Measurements from ENCODE around the gene IL17RA.

IL17RA gene

GRCh38 chr22:17130199-17130598, 45.4 kb downstream of the IL17RA start:
- H3K36me3 ChIP-seq (ENCODE audit: insufficient read depth, low read length) = peaks cover 3% of the 10 kb centered on the region; the same call in 1 of the 2 replicates
- H3K4me3 ChIP-seq (ENCODE audit: low read length, poor library complexity, severe bottlenecking) = no peak overlapping the region
- H3K4me1 ChIP-seq (ENCODE audit: insufficient read depth, low read length, poor library complexity, severe bottlenecking) = no peaks in the 10 kb centered on the region
- no peaks in the 10 kb centered on the region for H3K79me2 ChIP-seq (ENCODE audit: insufficient read depth, low read length)
- H3K9me3 ChIP-seq (ENCODE audit: insufficient read depth, low read depth, low read length) = no peaks in the 10 kb centered on the region
- no peak overlapping the region for H2AFZ ChIP-seq (ENCODE audit: low read length)
- no peaks in the 10 kb centered on the region for H3F3A ChIP-seq (ENCODE audit: low read depth)
- H3K4me2 ChIP-seq (ENCODE audit: low read depth, low read length, poor library complexity, severe bottlenecking) = no peak overlapping the region
- H4K20me1 ChIP-seq (ENCODE audit: insufficient read depth, low read length, poor library complexity, severe bottlenecking) = no peaks in the 10 kb centered on the region
- H3K9ac ChIP-seq (ENCODE audit: low read depth, low read length, poor library complexity, severe bottlenecking) = no peak overlapping the region
- TF ChIP-seq CTCF (conservative IDR thresholded peaks at IDR 0.05; ENCODE audit: low read length) = no peak
- no peak for TF ChIP-seq EZH2phosphoT487 (IDR thresholded peaks at IDR 0.05; ENCODE audit: borderline replicate concordance)
- no peaks in the 10 kb centered on the region for H3K9me2 ChIP-seq (replicated peaks; ENCODE audit: low read depth, low read length)
- H3K27me3 ChIP-seq (ENCODE audit: insufficient read depth, low read length, poor library complexity, severe bottlenecking) = no peaks in the 10 kb centered on the region

GRCh38 chr22:17131686-17132085, 46.9 kb downstream of the IL17RA start:
- Histone ChIP-seq H3F3A (ENCODE audit: low read depth) (no peaks in the 10 kb centered on the region), H2AFZ (ENCODE audit: low read length) (no peak overlapping the region), H4K20me1 (ENCODE audit: insufficient read depth, low read length, poor library complexity, severe bottlenecking) (no peaks in the 10 kb centered on the region), H3K27me3 (ENCODE audit: insufficient read depth, low read length, poor library complexity, severe bottlenecking) (no peaks in the 10 kb centered on the region), H3K79me2 (ENCODE audit: insufficient read depth, low read length) (no peaks in the 10 kb centered on the region), H3K9me3 (ENCODE audit: insufficient read depth, low read depth, low read length) (no peaks in the 10 kb centered on the region), H3K4me3 (ENCODE audit: low read length, poor library complexity, severe bottlenecking) (no peak overlapping the region), H3K36me3 (ENCODE audit: insufficient read depth, low read length) (peaks cover 5% of the 10 kb centered on the region; the same call in 1 of the 2 replicates), H3K4me2 (ENCODE audit: low read depth, low read length, poor library complexity, severe bottlenecking) (no peak overlapping the region), H3K4me1 (ENCODE audit: insufficient read depth, low read length, poor library complexity, severe bottlenecking) (no peaks in the 10 kb centered on the region), H3K9ac (ENCODE audit: low read depth, low read length, poor library complexity, severe bottlenecking) (no peak overlapping the region), H3K9me2 (replicated peaks; ENCODE audit: low read depth, low read length) (no peaks in the 10 kb centered on the region)
- TF ChIP-seq EZH2phosphoT487 (IDR thresholded peaks at IDR 0.05; ENCODE audit: borderline replicate concordance) (no peak), CTCF (conservative IDR thresholded peaks at IDR 0.05; ENCODE audit: low read length) (no peak)

GRCh38 chr22:17132112-17132511, 47.3 kb downstream of the IL17RA start:
- no peak overlapping the region for H3K4me2 ChIP-seq (ENCODE audit: low read depth, low read length, poor library complexity, severe bottlenecking)
- H3K4me3 ChIP-seq (ENCODE audit: low read length, poor library complexity, severe bottlenecking) = no peak overlapping the region
- no peaks in the 10 kb centered on the region for H4K20me1 ChIP-seq (ENCODE audit: insufficient read depth, low read length, poor library complexity, severe bottlenecking)
- H3K9me2 ChIP-seq (replicated peaks; ENCODE audit: low read depth, low read length) = no peaks in the 10 kb centered on the region
- H3K9me3 ChIP-seq (ENCODE audit: insufficient read depth, low read depth, low read length) = no peaks in the 10 kb centered on the region
- no peak overlapping the region for H3K9ac ChIP-seq (ENCODE audit: low read depth, low read length, poor library complexity, severe bottlenecking)
- no peaks in the 10 kb centered on the region for H3F3A ChIP-seq (ENCODE audit: low read depth)
- no peaks in the 10 kb centered on the region for H3K4me1 ChIP-seq (ENCODE audit: insufficient read depth, low read length, poor library complexity, severe bottlenecking)
- TF ChIP-seq CTCF (conservative IDR thresholded peaks at IDR 0.05; ENCODE audit: low read length) (no peak), EZH2phosphoT487 (IDR thresholded peaks at IDR 0.05; ENCODE audit: borderline replicate concordance) (no peak)
- peaks cover 9% of the 10 kb centered on the region; the same call in 1 of the 2 replicates for H3K36me3 ChIP-seq (ENCODE audit: insufficient read depth, low read length)
- no peaks in the 10 kb centered on the region for H3K27me3 ChIP-seq (ENCODE audit: insufficient read depth, low read length, poor library complexity, severe bottlenecking)
- H3K79me2 ChIP-seq (ENCODE audit: insufficient read depth, low read length) = no peaks in the 10 kb centered on the region
- no peak overlapping the region for H2AFZ ChIP-seq (ENCODE audit: low read length)
